ENCODE results near the gene RPE.

- TF ChIP-seq, protein P1, sequence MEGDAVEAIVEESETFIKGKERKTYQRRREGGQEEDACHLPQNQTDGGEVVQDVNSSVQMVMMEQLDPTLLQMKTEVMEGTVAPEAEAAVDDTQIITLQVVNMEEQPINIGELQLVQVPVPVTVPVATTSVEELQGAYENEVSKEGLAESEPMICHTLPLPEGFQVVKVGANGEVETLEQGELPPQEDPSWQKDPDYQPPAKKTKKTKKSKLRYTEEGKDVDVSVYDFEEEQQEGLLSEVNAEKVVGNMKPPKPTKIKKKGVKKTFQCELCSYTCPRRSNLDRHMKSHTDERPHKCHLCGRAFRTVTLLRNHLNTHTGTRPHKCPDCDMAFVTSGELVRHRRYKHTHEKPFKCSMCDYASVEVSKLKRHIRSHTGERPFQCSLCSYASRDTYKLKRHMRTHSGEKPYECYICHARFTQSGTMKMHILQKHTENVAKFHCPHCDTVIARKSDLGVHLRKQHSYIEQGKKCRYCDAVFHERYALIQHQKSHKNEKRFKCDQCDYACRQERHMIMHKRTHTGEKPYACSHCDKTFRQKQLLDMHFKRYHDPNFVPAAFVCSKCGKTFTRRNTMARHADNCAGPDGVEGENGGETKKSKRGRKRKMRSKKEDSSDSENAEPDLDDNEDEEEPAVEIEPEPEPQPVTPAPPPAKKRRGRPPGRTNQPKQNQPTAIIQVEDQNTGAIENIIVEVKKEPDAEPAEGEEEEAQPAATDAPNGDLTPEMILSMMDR (IDR thresholded peaks at IDR 0.05): no peak
- no peak for TF ChIP-seq POLR2A (IDR thresholded peaks at IDR 0.05)
- no peak for TF ChIP-seq POLR2AphosphoS5 (IDR thresholded peaks at IDR 0.05)
Measured at GRCh38 chr2:210004881-210005280, 2.4 kb downstream of the RPE start.

Measured in prostate gland (tissue), 2 donors.